Choroid plexus epithelial cell (primary cell): ENCODE measurements around the gene ZDHHC5.
A peak's percentile ranks its signal among the peaks of the same experiment; 100 is the strongest.
"Not testable (repeated sequence)": the region's sequence is repeated elsewhere in the genome, so short reads cannot be mapped to it uniquely, and the experiment has no call there.

ENCODE experiments used
- DNase-seq: peaks from one replicate; pipeline ENCODE4 v3.0.0-alpha.2; 2010; ENCODE audit warnings: low read depth
- H3K4me3 ChIP-seq: 2 replicates; pipeline ENCODE4 v1.5.1; 2011; ENCODE audit warnings: low read depth, mild to moderate bottlenecking, control low read depth, low read length, moderate library complexity
- TF ChIP-seq, protein P1 (sequence below): conservative IDR thresholded peaks from 2 replicates; pipeline ENCODE4 v1.5.1; 2011; ENCODE audit warnings: low read depth, mild to moderate bottlenecking, control low read depth, inconsistent platforms, low read length, moderate library complexity

The ZDHHC5 gene

GRCh38 chr11:57648801-57649735 lies 18.8 kb upstream of the ZDHHC5 start:
- no peak for DNase-seq
- TF ChIP-seq, protein P1, sequence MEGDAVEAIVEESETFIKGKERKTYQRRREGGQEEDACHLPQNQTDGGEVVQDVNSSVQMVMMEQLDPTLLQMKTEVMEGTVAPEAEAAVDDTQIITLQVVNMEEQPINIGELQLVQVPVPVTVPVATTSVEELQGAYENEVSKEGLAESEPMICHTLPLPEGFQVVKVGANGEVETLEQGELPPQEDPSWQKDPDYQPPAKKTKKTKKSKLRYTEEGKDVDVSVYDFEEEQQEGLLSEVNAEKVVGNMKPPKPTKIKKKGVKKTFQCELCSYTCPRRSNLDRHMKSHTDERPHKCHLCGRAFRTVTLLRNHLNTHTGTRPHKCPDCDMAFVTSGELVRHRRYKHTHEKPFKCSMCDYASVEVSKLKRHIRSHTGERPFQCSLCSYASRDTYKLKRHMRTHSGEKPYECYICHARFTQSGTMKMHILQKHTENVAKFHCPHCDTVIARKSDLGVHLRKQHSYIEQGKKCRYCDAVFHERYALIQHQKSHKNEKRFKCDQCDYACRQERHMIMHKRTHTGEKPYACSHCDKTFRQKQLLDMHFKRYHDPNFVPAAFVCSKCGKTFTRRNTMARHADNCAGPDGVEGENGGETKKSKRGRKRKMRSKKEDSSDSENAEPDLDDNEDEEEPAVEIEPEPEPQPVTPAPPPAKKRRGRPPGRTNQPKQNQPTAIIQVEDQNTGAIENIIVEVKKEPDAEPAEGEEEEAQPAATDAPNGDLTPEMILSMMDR = no peak
- H3K4me3 ChIP-seq = peak overlapping the region; percentile 61

- H3K4me3 ChIP-seq = peak within 1 kb of the TSS; percentile 61
- DNase-seq = peak; percentile 88
- TF ChIP-seq, protein P1 = no peak
Observed at GRCh38 chr11:57649826-57650738, 17.8 kb upstream of the ZDHHC5 start, which contains the start of gene YPEL4. TSS of gene YPEL4 (minus strand) at chr11:57649912. CDS start at chr11:57647107, 2,805 bp downstream.

DNA sequence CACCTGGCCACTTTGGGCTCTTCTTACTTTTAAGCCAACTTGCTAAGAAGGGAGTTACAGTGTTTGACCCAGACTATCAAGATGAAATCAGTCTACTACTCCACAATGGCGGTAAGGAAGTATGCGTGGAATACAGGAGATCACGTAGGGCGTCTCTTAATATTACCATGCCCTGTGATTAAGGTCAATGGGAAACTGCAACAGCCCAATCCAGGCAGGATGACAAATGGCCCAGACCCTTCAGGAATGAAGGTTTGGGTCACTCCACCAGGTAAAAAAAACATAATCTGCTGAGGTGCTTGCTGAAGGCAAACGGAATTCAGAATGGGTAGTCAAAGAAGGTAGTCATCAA lies 17.2 kb upstream of the ZDHHC5 start:
- no peak overlapping the region for H3K4me3 ChIP-seq
- TF ChIP-seq, protein P1 = no peak
- no peak for DNase-seq

DNA sequence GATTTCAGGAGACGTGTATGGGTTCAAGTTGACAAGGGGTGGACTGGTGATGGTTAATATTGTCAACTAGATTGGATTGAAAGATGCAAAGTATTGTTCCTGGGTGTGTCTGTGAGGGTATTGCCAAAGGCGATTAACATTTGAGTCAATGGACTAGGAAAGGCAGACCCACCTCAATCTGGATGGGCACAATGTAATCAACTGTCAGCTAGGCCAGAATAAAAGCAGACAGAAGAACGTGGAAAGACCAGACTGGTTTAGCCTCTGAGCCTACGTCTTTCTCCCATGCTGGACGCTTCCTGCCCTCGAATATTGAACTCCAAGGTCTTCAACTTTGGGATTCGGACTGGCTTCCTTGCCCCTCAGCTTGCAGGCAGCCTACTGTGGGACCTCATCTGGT lies 16.5 kb upstream of the ZDHHC5 start:
- no peak for DNase-seq
- H3K4me3 ChIP-seq = no peak overlapping the region
- TF ChIP-seq, protein P1 = no peak

GRCh38 chr11:57652230-57652629 lies 15.7 kb upstream of the ZDHHC5 start:
- H3K4me3 ChIP-seq, DNase-seq: not testable (repeated sequence)

- TF ChIP-seq, protein P1 = no peak
- no peak for DNase-seq
- no peak overlapping the region for H3K4me3 ChIP-seq
Observed at GRCh38 chr11:57652662-57653061, 15.3 kb upstream of the ZDHHC5 start.

DNA sequence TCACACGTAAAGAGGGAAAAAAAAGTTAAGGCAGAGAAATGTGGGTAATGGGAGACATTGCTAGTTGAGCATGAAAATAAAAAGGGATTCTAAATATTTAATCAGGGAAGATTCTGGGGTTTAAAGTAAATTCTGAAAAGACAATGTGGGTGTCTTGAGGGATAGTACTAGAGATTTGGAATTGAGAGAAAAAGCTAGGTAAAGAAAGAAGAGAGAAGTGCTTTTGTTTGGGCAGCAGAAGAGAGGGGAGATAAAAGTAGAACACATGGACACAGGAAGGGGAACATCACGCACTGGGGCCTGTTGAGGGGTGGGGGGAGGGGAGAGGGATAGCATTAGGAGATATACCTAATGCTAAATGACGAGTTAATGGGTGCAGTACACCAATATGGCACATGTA lies 14.8 kb upstream of the ZDHHC5 start:
- no peak overlapping the region for H3K4me3 ChIP-seq
- TF ChIP-seq, protein P1 = no peak
- DNase-seq = no peak
